Measurements from ENCODE around the gene KLF16.

KLF16 gene

DNA sequence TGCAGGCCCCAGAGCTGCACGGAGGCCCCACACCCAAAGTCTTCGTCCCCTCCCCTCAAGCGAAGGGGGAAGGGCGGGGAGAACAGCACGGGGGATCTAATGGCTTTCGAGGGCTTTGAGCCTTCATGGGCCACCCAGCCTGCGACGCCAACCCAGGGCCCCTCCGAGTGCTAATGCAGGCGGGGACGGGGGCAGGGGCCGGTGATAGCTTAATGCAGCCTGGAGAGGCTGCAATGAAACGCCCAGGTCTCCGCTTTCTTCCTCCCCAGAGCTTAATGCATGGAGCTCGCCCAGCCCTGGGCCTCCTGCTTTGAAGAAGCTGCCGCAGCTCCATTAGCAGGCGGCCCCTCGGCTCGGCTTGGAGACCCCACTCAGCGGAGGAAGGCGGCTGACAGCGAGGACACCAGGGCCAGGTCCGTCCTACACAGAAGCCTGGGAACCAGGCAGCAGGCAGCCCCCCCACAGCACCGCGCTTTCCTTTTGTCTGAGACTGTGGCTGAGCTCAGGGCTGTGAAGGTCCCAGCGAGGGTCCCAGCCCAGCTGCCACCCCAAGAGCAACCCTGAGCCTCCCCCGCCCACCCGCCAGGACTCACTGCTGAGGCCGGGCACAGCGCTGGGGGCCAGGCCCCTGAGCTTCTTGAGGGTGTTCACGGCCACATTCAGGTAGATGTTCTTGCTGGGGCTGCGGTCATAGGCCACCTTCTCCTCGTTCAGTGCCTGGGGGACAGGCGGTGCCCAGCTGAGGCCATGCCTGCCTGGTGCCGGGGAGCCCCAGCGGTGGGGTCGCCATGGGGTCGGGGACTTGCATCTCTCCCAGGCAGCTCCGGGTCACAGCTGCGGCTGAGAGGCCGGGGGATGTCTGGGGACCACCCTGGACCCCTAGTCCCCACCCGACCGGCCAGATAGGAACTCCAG lies 43.8 kb downstream of the KLF16 start:
- no peak for DNase-seq

DNA sequence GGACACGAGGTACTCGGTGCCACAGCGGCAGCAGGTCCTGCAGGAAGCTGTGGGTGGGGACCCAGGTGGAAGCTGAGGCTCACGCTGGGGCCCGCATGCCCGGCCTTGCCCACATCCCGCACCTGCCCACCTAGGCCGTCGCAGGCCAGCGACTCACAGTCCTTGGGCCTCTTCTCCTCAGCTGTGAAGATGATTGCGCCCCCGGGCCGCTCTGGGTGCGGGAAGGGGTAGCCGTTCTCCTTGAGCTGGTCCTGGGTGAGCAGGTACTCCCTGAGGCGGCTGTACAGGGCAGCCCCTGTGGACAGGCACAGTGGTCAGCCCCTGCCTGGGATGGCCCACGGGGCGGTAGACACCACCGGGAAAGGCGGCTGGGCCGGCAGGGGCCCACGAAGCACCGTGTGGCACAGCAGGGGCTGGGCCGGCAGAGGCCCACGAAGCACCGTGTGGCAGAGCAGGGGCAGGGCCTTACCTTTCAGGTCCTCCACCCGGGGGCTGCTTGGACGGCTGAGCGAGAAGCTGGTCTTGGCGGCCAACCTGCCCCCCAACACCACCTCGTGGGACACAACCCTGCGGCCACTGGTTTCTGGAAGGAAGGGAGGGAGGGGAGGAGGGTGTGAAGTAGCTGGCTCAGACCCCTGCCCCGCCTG lies 44.7 kb downstream of the KLF16 start:
- no peak for DNase-seq

DNA sequence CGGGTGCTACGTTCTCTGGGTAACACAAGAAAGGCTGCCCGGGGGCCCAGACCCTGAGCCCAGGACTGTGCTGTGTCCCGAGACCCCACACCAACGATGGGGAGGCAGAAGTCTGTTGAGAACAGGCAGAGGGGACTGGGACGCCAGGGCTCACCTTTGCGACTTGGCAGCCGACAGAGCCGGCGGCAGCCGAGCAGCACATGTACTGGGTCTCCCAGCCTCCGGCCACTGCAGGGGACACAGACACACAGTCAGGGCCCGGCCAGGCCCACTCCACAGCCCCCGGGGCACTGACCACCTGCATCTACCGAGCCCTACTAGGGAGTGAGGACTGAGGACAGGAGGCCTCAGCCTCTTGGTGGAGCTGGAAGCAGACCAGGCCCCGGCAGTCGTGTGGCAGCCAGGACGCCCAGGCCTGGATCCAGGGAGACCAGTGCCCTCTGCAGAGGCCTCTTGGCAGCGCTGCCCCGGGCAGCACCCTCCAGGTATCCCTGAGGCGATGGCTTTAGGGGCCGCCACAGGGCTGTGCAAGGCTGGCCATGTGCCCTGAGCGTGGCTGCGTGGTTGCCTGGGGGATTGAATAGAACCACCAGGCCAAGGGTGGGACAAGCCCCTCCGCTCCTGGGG lies 45.7 kb downstream of the KLF16 start:
- no peak for DNase-seq

DNA sequence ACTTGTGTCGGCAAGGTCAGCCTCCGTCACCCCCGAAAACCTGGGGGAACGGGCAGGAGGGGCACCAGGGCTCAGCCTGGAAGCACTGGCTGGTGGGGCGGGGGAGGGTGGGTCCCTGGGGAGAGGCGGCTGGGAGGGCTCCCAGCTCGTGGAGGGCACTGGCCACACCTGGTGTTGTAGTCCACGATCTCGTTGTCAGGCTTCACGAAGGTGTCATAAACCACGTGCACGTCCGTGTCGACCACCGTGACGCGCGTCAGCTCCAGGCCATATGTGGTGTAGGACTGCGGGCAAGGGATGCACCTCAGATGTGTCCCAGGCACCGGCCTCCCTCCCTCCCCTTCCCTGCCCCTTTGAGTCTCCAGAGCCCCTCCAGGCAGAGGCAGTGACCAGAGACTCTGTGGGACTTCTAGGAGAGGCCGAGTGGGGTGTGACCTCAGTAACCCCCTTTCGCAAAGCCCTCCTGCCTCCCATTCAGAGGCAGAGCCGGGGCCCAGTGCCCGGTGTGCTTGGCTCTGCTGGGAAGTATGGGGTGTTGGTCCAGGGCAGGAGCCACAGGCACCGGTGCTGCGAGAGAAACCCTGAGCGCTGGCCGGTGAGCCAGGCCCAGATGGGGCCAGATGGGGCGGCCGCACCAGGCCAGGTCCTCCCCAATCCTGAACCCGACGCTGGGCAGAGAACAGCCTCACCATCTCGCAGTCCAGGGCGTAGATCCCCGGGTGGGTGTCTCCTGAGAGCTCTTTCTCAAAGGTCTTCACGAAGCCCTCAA lies 46.7 kb downstream of the KLF16 start:
- DNase-seq: no peak

DNA sequence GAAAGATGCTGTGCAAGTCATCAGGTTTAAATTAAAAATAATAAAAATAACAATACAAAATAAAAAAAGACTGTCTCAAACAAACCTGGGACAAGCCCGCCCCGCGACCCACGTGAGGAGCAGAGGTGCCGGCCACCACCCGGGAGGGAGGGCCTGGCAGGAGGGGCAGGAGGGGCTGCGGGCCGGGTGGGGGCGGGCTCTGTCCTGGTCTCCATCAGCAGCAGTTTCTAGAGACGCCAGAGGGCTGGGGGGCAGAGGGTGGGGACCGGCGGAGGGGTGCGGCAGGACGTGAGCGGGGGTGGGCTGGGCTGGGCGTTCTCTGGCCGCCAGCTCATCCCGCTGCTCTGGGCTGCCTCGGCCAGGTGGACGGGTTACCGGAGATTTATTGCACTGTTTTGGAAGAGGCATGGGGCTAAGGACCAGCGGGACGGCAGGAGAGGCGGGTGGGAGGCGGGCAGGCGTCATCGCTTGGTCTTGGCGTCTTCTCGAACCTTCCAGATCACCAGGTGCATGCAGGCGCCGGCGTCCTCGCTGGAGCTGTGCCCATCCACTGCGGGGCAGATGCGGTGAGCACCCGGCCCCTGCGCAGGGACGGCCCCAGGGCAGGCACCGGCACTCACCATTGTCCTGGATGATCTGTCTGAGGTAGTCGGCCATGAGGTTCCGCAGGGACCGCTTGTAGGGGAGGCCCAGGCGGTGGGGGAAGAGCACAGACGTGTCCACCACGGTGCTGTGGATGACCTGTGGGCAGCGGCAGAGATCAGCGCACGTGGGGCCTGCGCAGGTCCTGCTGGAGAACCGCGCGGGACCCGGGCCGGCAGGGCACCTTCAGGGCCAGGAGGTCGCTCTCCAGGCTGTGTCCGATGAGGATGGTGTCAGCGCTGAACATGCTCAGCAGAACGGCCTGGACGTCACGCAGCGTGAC lies 47.5 kb downstream of the KLF16 start:
- no peak for DNase-seq

DNA sequence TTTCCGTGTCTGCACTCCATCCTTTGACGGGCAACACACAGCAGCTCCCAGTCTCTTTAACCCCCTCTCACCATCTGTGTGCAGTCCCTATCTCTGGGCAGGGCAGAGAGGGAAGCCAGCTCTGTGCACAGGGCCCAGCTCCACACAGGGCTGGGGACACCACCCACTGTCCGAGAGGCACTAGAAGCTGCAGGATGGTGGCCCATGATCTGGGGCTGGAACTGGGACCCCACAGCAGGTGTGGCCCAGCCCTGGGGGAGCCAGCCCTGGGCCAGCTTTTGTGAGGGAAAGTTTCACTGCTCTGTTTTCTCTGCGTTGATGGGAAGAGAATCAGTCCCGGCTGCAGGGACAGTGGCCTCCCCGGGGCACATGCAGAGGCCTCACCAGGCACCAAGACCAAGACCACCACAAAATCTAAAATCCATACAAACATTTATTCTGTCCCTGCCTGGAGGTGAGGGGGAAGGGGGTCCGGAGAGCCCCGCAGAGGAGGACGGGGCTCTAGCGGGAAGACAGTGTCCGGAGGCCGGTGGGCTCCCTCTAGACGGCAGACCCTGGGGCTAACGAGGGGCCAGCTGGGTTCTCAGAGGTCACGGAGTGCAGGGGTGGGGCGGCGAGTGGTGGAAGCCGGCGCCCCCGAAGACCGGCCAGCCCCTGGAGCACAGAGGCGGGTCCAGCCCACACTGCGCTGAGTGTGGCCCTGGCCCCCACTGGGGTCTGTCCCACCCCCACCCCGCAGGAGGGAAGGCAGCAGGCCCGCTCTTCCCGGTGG lies 48.4 kb downstream of the KLF16 start:
- no peak for DNase-seq

DNA sequence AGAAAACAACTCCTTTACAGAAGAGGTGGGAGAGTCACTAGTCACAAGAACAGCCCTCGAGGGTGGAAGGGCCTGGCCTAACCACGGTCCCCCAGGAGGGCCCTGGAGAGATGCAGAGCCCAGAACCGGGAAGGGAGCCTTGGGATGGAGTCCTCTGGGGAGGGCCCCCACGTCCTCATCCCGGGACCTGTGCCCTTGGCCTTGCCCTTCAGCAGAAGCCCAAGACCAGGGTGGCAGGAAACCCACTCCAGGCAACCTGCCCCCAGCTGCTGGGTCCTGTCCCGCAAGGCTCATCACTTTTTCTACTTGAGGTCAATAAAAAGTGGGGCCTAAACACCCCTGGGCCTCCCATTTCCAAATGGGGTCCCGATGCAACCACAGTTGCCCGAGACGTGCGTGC lies 49.0 kb downstream of the KLF16 start:
- no peak for DNase-seq

DNA sequence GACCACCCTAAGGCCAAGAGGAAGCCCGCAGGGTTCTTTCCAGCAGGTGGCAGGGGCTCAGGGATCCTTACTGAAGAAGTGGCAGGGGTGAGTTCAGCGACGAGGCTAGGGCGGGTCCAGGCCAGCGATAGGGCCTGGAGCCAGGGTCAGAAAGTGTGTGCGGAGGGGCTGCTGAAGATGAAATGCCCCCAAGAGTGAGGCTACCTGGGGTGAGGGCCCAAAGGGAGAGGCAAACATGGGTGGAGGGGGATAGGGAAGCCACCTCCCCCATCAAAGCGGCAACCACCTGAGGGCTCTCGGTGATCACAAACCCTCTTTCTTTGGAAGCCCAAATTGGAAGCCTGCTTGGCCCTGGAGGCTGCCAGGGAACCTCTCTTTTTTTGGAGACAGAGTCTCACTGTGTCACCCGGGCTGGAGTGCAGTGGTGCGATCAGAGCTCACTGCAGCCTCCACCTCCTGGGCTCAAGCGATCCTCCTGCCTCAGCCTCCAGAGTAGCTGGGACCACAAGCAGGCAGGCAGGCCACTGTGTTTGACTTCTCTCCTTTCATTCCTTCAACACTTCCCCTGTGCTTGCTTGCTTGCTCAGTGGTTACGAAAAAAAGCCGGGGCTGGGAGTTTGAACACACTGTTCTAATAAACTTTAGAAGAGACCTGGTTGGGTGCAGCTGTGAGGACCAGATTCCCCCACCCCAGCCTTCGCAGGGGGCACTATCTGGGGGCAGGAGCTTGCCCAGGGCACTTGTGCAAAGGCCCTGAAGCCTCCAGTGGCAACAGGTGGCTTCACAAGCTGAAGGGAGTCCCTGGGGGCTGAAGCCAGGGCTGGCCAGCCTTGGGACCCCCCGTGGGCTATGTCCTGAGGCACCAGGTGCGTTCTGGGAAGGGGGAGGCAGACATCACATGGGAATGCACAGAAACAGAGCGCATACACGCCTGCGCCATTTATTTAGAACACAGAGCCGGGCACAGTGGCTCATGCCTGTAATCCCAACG lies 49.9 kb downstream of the KLF16 start:
- no peak for DNase-seq

DNA sequence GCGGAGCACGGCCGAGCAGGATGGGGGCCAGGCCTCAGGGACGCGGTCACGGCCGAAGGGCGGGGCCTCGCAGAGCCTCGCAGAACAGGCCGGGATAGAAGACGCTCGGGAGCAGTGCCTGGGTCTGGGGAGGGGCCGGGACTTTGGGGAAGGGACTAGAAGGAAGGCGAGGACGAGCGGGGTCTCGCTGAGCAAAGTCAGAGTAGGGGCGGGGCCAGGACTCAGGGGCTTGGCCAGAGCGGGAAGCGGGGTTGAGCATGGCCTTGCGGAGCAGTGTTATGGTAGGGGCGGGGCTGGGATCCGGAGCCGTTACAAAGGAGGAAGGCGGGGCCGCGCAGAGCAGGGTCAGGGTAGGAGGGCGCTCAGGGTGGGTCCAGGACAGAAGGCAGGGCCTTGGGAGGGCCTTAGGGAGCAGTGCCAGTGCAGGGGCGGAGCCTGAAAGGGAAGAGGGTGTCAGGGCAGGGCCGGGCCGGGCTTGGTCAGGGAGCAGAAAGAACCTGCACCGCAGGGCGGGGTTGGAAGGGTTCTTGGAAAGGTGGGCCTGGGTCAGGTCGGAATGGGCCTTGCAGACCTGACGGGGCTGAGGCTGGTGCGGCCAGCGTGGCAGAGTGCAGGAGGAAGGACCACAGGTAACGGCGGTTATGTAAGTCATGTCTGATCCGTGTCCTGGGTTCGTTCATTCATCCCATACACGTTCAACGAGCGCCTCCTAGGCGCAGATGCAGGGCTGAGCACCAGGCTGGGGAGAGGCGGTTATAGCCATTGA lies 50.8 kb downstream of the KLF16 start:
- DNase-seq: peak; percentile 97 to 99 (median 98)

DNA sequence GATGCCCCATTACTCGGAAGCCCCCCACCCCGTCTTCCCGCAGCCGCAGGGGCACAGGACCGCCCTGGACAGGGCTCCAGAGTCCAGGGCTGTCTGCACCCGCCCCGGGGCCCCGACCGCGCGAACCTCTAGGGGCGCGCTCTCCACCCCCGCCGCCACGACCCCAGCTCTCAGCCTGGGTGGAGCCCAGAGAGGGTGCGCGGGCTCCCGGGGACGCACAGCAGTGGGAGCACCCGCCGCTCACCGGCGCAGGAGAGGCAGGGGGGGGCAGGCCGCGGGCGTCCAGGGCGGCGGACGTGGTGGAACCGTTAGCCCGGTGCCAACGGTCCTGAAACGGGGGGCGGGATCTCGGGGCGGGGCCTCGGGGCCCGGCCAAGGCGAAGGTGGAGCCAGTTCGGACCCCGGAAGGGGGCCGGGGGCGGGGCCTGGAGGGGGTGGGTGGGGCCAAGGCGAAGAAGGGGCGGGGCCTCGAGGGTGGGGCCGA lies 51.4 kb downstream of the KLF16 start, which contains the start of gene ATP8B3:
ATP8B3 (minus strand) TSS at position 335 of the 484 bp plus-strand sequence. CDS start 540 bp downstream, outside the sequence.
- no peak for DNase-seq

DNA sequence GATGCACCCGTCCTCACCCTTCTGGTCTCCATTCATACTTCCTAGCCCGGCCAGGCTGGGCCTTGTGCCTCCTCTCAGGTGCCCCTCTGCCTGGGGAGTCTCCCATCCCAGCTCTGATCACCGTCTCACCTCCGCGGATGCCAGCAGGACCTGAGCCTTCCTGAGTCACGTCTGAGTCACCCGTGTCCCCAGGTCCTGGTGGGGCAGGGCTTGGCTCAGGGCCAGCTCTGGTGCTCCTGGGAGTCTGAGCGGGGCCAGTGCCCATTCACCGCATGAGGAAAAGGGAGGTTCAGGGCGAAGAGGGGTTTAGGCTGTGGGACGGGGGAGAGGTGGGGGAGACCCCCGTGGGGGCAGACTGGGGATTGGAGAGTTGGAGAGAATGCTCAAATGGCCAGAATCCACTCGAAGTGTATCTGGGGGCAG lies 51.9 kb downstream of the KLF16 start:
- peak; percentile 20 to 42 (median 31) for DNase-seq

DNA sequence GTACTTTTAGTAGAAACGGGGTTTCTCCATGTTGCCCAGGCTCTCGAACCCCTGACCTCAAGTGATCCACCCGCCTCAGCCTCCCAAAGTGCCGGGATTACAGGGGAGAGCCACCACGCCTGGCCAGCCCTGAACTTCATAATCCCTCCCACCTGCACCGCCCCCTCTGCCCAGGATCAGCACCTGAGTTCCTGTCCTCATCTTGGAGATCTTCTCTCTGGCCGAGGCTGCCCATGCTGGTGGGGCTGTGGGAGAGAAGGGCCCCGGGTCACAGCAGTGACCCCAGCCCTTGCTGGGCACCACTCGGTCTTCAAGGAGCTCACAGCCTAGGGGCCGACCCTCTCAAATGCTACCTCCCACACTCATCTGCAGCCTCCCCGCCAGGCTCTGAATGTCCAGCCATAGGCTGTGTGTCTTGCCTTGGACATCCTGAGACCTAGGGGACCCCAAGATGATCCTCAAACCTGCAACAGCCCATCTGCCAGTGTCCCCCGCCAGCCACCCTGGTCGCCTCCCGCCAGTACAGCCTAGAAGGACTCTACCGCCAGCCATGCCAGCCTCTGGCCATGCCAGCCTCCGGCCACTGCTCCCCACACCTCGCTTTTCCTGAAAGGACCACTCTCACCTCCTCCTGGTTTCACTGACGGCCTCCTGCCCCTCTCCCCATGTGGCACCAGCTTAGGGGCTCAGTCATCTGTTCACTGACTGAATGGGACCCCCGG lies 52.8 kb downstream of the KLF16 start:
- DNase-seq: no peak

DNA sequence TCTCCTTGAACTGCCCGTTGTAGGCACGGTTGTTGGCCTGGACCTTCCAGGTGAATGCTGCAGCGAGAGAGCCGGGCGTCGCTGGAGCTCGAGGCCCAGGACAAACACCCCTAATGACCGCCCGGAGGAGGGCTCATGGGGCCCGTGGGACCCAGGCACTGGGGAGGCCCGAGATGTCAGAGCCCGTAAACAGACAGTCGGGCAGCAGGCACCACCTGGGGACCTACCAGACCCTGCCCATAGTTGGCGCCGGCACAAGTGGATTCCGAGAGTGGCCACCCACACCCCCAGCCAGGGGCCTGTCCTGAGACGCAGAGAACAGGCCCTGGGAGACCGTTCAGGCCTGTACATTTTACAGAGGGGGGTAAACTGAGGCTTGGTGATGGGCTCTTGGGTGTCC lies 53.7 kb downstream of the KLF16 start:
- no peak for DNase-seq

DNA sequence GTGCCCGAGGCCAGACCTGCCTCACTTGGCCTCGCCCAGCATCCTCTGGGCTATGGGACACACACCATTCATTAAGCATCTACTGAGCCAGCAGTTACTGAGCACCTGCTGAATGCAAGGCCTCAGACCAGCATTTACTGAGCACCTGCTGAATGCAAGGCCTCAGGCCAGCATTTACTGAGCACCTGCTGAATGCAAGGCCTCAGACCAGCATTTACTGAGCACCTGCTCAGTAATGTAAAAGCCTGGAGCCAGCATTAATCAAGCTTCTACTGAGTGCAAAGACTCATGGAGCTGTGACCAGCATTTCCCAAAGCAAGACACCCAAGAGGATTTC lies 55.0 kb downstream of the KLF16 start:
- no peak for DNase-seq

DNA sequence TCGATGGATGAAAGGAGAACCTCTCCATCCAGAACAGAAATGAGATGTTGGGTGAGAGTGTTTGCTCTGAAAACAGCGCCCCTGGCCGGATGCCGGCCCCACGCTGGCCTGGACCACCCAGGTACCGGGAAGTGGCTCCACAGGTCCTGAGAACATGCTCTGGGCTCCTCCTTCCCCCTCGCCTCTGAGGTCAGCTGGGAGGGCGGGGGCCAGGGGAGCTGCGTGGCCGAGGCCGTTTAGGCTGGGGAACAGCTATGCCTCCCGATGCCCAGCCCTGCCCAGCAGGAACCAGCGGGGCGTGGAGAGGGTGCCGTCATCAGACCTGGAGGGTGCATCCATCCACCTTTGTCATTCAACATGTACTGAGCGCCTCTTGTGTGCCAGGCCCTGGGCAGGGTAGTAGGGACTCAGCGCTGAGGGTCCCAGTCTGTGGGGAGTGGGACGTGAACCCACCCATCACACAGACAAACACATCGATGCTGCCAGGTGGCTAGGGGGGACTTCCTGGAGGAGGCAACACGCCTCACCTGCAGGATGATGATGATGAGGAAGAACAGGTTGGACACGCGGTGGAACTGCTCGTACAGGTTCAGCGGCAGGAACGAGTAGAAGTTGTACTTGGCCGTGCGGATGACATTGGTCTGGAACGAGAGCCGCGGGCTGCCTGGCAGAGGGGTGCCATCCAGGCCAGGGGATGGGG lies 55.5 kb downstream of the KLF16 start:
- DNase-seq: no peak

DNA sequence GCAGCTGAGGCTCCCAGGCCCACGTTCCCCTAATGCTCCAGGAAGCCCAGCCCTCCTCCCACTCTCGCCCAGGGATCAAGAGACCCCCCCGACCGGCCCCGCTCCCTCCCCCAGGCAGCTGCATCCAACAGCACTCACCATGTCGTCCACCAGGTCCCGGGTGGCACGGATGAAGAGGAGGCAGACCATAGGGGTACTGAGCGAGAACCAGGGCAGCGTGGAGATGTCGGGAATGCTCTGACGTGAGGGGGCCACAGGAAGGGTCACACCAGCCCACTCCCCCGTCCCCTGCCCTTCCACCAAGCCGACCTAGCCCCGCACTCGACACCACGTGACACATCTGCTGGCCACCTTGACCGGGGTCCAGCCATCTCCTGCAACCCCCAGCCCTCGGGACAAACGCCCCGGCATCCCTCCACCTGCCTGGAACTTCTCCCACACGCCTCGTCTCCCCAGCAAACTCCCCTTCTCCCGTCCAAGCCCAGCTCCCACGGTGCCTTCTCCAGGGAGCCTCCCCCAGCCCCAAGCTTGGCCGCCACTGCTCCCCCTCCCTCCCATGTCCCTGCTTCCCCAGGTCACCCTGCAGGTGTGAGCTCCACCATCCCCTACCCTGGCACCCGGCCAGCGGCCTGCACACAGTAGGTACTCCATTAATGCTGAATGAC lies 56.2 kb downstream of the KLF16 start:
- DNase-seq: no peak
